Measurements from ENCODE around the gene ATAD1.
"Not testable (repeated sequence)": the region's sequence is repeated elsewhere in the genome, so short reads cannot be mapped to it uniquely, and the experiment has no call there.

ATAD1 gene

GRCh38 chr10:87801813-87802435, 16.1 kb downstream of the ATAD1 start:
- DNase-seq: not testable (repeated sequence)

GRCh38 chr10:87799860-87800259, 18.2 kb downstream of the ATAD1 start:
- no peak for DNase-seq

- DNase-seq: no peak
Observed at GRCh38 chr10:87798082-87798481, 19.9 kb downstream of the ATAD1 start.

- no peak for DNase-seq
Observed at GRCh38 chr10:87794285-87794684, 23.7 kb downstream of the ATAD1 start.

GRCh38 chr10:87790185-87790584, 27.8 kb downstream of the ATAD1 start:
- DNase-seq: no peak

- no peak for DNase-seq
Observed at GRCh38 chr10:87786421-87786820, 31.6 kb downstream of the ATAD1 start.

- no peak for DNase-seq
Observed at GRCh38 chr10:87782721-87783120, 35.3 kb downstream of the ATAD1 start.

GRCh38 chr10:87781545-87781944, 36.5 kb downstream of the ATAD1 start:
- no peak for DNase-seq

GRCh38 chr10:87776328-87776727, 41.7 kb downstream of the ATAD1 start:
- no peak for DNase-seq

- DNase-seq: no peak
Observed at GRCh38 chr10:87775766-87776165, 42.3 kb downstream of the ATAD1 start.

- DNase-seq: no peak
Observed at GRCh38 chr10:87771871-87772500, 46.0 kb downstream of the ATAD1 start.

- no peak for DNase-seq
Observed at GRCh38 chr10:87767253-87767652, 50.8 kb downstream of the ATAD1 start.

- no peak for DNase-seq
Observed at GRCh38 chr10:87765666-87766376, 52.2 kb downstream of the ATAD1 start.

GRCh38 chr10:87764072-87764934, 53.7 kb downstream of the ATAD1 start:
- DNase-seq: no peak

- DNase-seq: no peak
Observed at GRCh38 chr10:87763086-87763861, 54.8 kb downstream of the ATAD1 start.

GRCh38 chr10:87761892-87762291, 56.1 kb downstream of the ATAD1 start:
- peak; percentile 53 for DNase-seq

- DNase-seq: no peak
Observed at GRCh38 chr10:87761153-87761552, 56.9 kb downstream of the ATAD1 start.

- DNase-seq: no peak
Observed at GRCh38 chr10:87760195-87760905, 57.7 kb downstream of the ATAD1 start.

GRCh38 chr10:87759551-87759950, 58.5 kb downstream of the ATAD1 start:
- DNase-seq: no peak

- DNase-seq: no peak
Observed at GRCh38 chr10:87757685-87758084, 60.3 kb downstream of the ATAD1 start.

- no peak for DNase-seq
Observed at GRCh38 chr10:87753995-87754866, 63.8 kb downstream of the ATAD1 start.

Measured in activated naive CD4-positive, alpha-beta T cell treated with Interleukin-2 at 50 U/mL for 16 hours (primary cell).